Epithelial cell of esophagus (primary cell): Measurements from ENCODE around the gene CRMP1.

Experiments
- DNase-seq: peaks from one replicate; pipeline ENCODE4 v3.0.0; 2010; ENCODE audit warnings: low read depth
- H3K4me3 ChIP-seq: 2 replicates; pipeline ENCODE4 v1.5.1; 2011; ENCODE audit warnings: mild to moderate bottlenecking, low read length, control low read depth
- TF ChIP-seq, protein P1 (sequence below): IDR thresholded peaks from 2 replicates; pipeline ENCODE4 v1.5.1; 2011; ENCODE audit warnings: low read depth, mild to moderate bottlenecking, low read length, control low read depth, inconsistent platforms; ENCODE audit not compliant: insufficient read depth; ENCODE audit errors: missing control alignments

CRMP1 gene

GRCh38 chr4:5885733-5886132 is 7.2 kb downstream of the CRMP1 start:
- TF ChIP-seq, protein P1, sequence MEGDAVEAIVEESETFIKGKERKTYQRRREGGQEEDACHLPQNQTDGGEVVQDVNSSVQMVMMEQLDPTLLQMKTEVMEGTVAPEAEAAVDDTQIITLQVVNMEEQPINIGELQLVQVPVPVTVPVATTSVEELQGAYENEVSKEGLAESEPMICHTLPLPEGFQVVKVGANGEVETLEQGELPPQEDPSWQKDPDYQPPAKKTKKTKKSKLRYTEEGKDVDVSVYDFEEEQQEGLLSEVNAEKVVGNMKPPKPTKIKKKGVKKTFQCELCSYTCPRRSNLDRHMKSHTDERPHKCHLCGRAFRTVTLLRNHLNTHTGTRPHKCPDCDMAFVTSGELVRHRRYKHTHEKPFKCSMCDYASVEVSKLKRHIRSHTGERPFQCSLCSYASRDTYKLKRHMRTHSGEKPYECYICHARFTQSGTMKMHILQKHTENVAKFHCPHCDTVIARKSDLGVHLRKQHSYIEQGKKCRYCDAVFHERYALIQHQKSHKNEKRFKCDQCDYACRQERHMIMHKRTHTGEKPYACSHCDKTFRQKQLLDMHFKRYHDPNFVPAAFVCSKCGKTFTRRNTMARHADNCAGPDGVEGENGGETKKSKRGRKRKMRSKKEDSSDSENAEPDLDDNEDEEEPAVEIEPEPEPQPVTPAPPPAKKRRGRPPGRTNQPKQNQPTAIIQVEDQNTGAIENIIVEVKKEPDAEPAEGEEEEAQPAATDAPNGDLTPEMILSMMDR = no peak
- no peak overlapping the region for H3K4me3 ChIP-seq
- no peak for DNase-seq

DNA sequence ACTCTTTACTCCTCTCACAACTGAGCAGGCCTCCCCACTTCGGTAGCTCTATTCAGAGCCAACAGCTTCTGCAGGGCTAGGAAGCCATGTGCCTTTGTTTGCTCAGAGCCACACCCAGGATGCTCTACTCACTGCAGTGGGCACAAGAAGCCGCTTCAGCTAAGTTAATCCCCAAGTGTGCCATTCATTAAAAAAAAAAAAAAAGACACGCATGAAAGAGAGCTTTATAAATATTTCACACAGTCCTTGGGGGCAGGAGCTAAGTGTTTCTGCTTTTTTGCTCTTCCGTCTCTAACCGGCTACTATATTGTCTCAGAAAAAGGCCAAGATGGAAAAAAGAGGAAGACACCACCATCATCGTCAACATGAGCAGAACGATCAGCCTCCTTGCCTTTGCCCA is 8.1 kb downstream of the CRMP1 start:
- no peak overlapping the region for H3K4me3 ChIP-seq
- no peak for DNase-seq
- TF ChIP-seq, protein P1 = no peak

DNA sequence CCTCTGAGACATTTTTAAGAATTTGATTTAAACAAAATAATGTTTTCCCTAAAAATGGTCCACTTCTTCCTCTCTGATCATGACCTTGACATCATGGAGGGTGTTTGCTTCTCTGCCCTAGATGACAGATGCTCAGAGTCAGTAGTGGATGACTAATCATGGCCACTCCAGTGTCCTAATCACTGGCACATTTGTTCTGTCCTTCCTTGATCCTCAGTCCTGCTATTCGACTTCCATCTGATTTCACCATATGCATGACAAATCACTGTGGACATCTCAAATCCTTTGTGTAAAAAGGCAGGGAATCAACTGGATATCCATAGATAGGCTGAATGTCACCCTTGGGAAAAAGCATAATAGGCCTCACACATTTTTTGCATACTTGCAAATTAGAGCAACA is 9.0 kb downstream of the CRMP1 start:
- H3K4me3 ChIP-seq = no peak overlapping the region
- TF ChIP-seq, protein P1 = no peak
- no peak for DNase-seq

- no peak overlapping the region for H3K4me3 ChIP-seq
- TF ChIP-seq, protein P1 = no peak
- DNase-seq = peak; percentile 10
Observed at GRCh38 chr4:5882947-5883346, 9.9 kb downstream of the CRMP1 start.

- no peak for DNase-seq
- H3K4me3 ChIP-seq = no peak overlapping the region
- TF ChIP-seq, protein P1 = no peak
Observed at GRCh38 chr4:5881340-5881739, 11.5 kb downstream of the CRMP1 start.

- no peak overlapping the region for H3K4me3 ChIP-seq
- no peak for DNase-seq
- TF ChIP-seq, protein P1 = no peak
Observed at GRCh38 chr4:5878359-5878758, 14.5 kb downstream of the CRMP1 start.

DNA sequence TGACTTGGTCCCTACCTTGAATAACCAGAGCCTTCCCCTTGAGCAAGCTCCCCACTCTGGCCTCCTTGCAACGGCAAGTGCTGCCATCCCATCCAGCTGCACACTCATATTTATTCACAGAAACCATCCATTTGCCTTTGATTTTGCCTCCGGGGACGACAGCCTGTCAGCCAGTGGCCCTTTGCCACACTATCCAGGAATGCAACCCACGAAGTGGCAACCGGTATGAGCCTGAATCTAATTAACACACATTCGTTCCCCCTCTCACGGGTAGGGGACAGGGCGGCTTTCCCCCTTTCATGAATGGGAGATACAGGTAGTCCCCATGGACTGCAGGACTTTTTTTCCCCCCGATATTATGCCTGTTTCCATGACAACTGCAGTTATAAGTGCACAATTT is 15.5 kb downstream of the CRMP1 start:
- TF ChIP-seq, protein P1 = no peak
- H3K4me3 ChIP-seq = no peak overlapping the region
- no peak for DNase-seq
